ENCODE measurements around the gene TMEM270. TPM values are rescaled to one million over a fixed set of nuclear protein-coding genes. Genes with fewer than 3 reads are reported as not detected.

Gene TMEM270
- 10 to 100 TPM; 37.3 to 70.1 TPM for total RNA-seq
- polyA plus RNA-seq (ENCODE audit: insufficient read depth, low read depth, low replicate concordance), result 113 TPM
- long read RNA-seq, donor 1, result 0 reads
- long read RNA-seq, donor 2, result 0 reads

GRCh38 chr7:73860859-73861258 lies at the start of gene TMEM270:
TMEM270 (plus strand) TSS chr7:73861159; CDS start chr7:73861195, 36 bp downstream.
- H3K9me3 ChIP-seq, result no peaks in the 10 kb centered on the region
- no peaks in the 10 kb centered on the region for H3K27me3 ChIP-seq
- intact Hi-C loops (cut with DNase I; ENCODE audit: low total_unique reads), result loop anchor here (10.0 kb wide), 1 partner anchor 344 kb away; no protein-coding TSS in a partner anchor
- no peak for DNase-seq
- H3K36me3 ChIP-seq (ENCODE audit: low read depth, missing control alignments), result no peaks in the 10 kb centered on the region
- 82 to 90% methylated on average over 10 of the region's 11 CpGs for WGBS, 2 donors
- no peak within 1 kb of the TSS for H3K27ac ChIP-seq
- no peak within 1 kb of the TSS for H3K4me3 ChIP-seq
- H3K4me1 ChIP-seq, result no peaks in the 10 kb centered on the region
- no peak for TF ChIP-seq POLR2A (IDR thresholded peaks at IDR 0.05)
- no peak for TF ChIP-seq CTCF (IDR thresholded peaks at IDR 0.05)

- intact Hi-C loops (cut with DNase I; ENCODE audit: low total_unique reads), result loop anchor here (2.0 kb wide), 1 partner anchor 17 kb away; no protein-coding TSS in a partner anchor
- Histone ChIP-seq H3K36me3 (ENCODE audit: low read depth, missing control alignments) (no peaks in the 10 kb centered on the region), H3K4me1 (no peaks in the 10 kb centered on the region), H3K9me3 (no peaks in the 10 kb centered on the region), H3K27me3 (no peaks in the 10 kb centered on the region), H3K4me3 (no peak overlapping the region), H3K27ac (no peak overlapping the region)
- TF ChIP-seq POLR2A (IDR thresholded peaks at IDR 0.05) (no peak), CTCF (IDR thresholded peaks at IDR 0.05) (peak; percentile 18 to 69 (median 36))
- 26 to 31% methylated on average over 11 of the region's 11 CpGs for WGBS, 2 donors
- DNase-seq, result peak; percentile 65
Observed at GRCh38 chr7:73811760-73812168, 49.2 kb upstream of the TMEM270 start.

- H3K36me3 ChIP-seq (ENCODE audit: low read depth, missing control alignments), result no peaks in the 10 kb centered on the region
- intact Hi-C loops (cut with DNase I; ENCODE audit: low total_unique reads), result loop anchor here (2.0 kb wide), 1 partner anchor 18 kb away; no protein-coding TSS in a partner anchor
- H3K4me3 ChIP-seq, result no peak overlapping the region
- DNase-seq, result no peak
- H3K9me3 ChIP-seq, result no peaks in the 10 kb centered on the region
- TF ChIP-seq CTCF (IDR thresholded peaks at IDR 0.05), result no peak
- no peak for TF ChIP-seq POLR2A (IDR thresholded peaks at IDR 0.05)
- WGBS, 2 donors, result 86 to 91% methylated on average over 3 of the region's 3 CpGs
- H3K27me3 ChIP-seq, result no peaks in the 10 kb centered on the region
- no peaks in the 10 kb centered on the region for H3K4me1 ChIP-seq
- no peak overlapping the region for H3K27ac ChIP-seq
Observed at GRCh38 chr7:73812996-73813395, 48.0 kb upstream of the TMEM270 start.

- Histone ChIP-seq H3K27me3 (no peaks in the 10 kb centered on the region), H3K4me1 (no peaks in the 10 kb centered on the region), H3K27ac (no peak overlapping the region), H3K9me3 (no peaks in the 10 kb centered on the region), H3K4me3 (no peak overlapping the region), H3K36me3 (ENCODE audit: low read depth, missing control alignments) (no peaks in the 10 kb centered on the region)
- DNase-seq, result no peak
- intact Hi-C loops (cut with DNase I; ENCODE audit: low total_unique reads), result no loop called here
- WGBS, 2 donors, result 85 to 88% methylated on average over 5 to 8 of the region's 8 CpGs
- no peak for TF ChIP-seq POLR2A (IDR thresholded peaks at IDR 0.05)
- no peak for TF ChIP-seq CTCF (IDR thresholded peaks at IDR 0.05)
Observed at GRCh38 chr7:73815436-73815835, 45.5 kb upstream of the TMEM270 start.

- 94 to 98% methylated on average over 6 of the region's 6 CpGs for WGBS, 2 donors
- H3K4me1 ChIP-seq, result no peaks in the 10 kb centered on the region
- no peak overlapping the region for H3K4me3 ChIP-seq
- H3K27me3 ChIP-seq, result no peaks in the 10 kb centered on the region
- TF ChIP-seq POLR2A (IDR thresholded peaks at IDR 0.05) (no peak), CTCF (IDR thresholded peaks at IDR 0.05) (no peak)
- H3K27ac ChIP-seq, result no peak overlapping the region
- H3K9me3 ChIP-seq, result no peaks in the 10 kb centered on the region
- no peaks in the 10 kb centered on the region for H3K36me3 ChIP-seq (ENCODE audit: low read depth, missing control alignments)
- no peak for DNase-seq
- intact Hi-C loops (cut with DNase I; ENCODE audit: low total_unique reads), result no loop called here
Observed at GRCh38 chr7:73817121-73817520, 43.8 kb upstream of the TMEM270 start.
